Lower leg skin (tissue), 3 donors: ENCODE data around the gene FANK1.

Source experiments
- CTCF ChIP-seq, 3 donors: fragments of 450-650 bp; IDR thresholded peaks; one replicate each; pipeline ENCODE4 v1.5.1; 2016; ENCODE audit warnings: antibody characterized with exemption in 3 of 3, mild to moderate bottlenecking in 3 of 3, moderate library complexity in 2 of 3
- POLR2A ChIP-seq, 2 donors: fragments of 450-650 bp; IDR thresholded peaks; one replicate each; pipeline ENCODE4 v1.6.1; 2016 to 2017; ENCODE audit warnings: antibody characterized with exemption in 2 of 2, mild to moderate bottlenecking in 1 of 2, moderate library complexity in 1 of 2

- TF ChIP-seq CTCF (IDR thresholded peaks at IDR 0.05) (no peak), POLR2A (IDR thresholded peaks at IDR 0.05) (no peak)
These were observed 47.5 kb upstream of the FANK1 start for GRCh38 chr10:125848857-125849256.
